Left ventricle myocardium inferior (tissue), 1 donor: ENCODE data around the gene CD38. TPM values are rescaled to one million over a fixed set of nuclear protein-coding genes. Genes with fewer than 3 reads are reported as not detected.

Experiments used
- DNase-seq: peaks from one replicate; pipeline ENCODE4 v3.0.0-alpha.2; 2020
- H3K27ac ChIP-seq: fragments of 200-600 bp; replicated peaks from 2 replicates; pipeline ENCODE4 v1.8.0; 2021
- H3K27me3 ChIP-seq: fragments of 200-600 bp; 2 replicates; pipeline ENCODE4 v1.8.0; 2021; ENCODE audit warnings: low read depth
- H3K36me3 ChIP-seq: fragments of 200-600 bp; 2 replicates; pipeline ENCODE4 v1.8.0; 2021
- H3K4me1 ChIP-seq: fragments of 200-600 bp; 2 replicates; pipeline ENCODE4 v1.8.0; 2021
- H3K4me3 ChIP-seq: fragments of 200-600 bp; 2 replicates; pipeline ENCODE4 v1.8.0; 2021; ENCODE audit warnings: mild to moderate bottlenecking, moderate library complexity
- H3K9me3 ChIP-seq: fragments of 200-600 bp; replicated peaks from 2 replicates; pipeline ENCODE4 v1.8.0; 2021
- intact Hi-C: fragments of 100-400 bp; cut with micrococcal nuclease; formaldehyde crosslinking; loops from one replicate; pipeline ENCODE4 v1.11.0; 2022
- total RNA-seq: library from RNA; stranded (reverse); fragmentation: NEBNext Ultra II Directional; extraction: Animal tissue kit (Norgen Biotek cat#: 25700); gene quantifications from one replicate; pipeline ENCODE4 v1.2.1, GENCODE V29; 2021
- TF ChIP-seq, protein P1 (sequence below): fragments of 200-600 bp; IDR thresholded peaks from 2 replicates; pipeline ENCODE4 v1.8.0; 2021; ENCODE audit warnings: antibody characterized with exemption, mild to moderate bottlenecking, borderline replicate concordance
- donor health status: DM: no; HTN: yes; CAD: no; lungs with severe emphysema.

The CD38 gene
- total RNA-seq, 1 donor from 2014 or later: 1.5 TPM

DNA sequence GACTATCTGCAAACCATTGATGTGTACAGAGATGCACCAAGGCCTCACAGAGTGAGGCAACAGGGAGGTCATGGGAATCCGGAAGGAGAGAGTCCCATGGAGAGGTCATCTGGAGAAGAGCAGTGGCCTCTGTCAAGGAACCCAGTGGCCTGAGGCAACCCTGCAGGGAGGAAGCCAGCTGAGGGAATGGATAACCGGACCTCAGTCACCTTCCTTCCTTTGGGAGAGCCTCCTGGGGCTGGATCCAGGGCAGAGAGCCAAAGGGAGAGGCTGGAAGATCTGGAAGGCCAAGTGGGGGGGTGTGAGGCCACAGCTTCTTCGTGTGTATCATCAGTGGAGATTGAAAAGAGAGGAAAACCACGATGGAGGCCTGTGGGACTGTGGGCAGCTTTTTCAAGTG is 24.3 kb upstream of the CD38 start:
- TF ChIP-seq, protein P1, sequence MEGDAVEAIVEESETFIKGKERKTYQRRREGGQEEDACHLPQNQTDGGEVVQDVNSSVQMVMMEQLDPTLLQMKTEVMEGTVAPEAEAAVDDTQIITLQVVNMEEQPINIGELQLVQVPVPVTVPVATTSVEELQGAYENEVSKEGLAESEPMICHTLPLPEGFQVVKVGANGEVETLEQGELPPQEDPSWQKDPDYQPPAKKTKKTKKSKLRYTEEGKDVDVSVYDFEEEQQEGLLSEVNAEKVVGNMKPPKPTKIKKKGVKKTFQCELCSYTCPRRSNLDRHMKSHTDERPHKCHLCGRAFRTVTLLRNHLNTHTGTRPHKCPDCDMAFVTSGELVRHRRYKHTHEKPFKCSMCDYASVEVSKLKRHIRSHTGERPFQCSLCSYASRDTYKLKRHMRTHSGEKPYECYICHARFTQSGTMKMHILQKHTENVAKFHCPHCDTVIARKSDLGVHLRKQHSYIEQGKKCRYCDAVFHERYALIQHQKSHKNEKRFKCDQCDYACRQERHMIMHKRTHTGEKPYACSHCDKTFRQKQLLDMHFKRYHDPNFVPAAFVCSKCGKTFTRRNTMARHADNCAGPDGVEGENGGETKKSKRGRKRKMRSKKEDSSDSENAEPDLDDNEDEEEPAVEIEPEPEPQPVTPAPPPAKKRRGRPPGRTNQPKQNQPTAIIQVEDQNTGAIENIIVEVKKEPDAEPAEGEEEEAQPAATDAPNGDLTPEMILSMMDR: no peak
- peak overlapping the region; percentile 83 for H3K27ac ChIP-seq
- H3K4me1 ChIP-seq: peaks cover 21% of the 10 kb centered on the region
- no peak overlapping the region for H3K4me3 ChIP-seq
- H3K9me3 ChIP-seq: no peaks in the 10 kb centered on the region
- H3K27me3 ChIP-seq: no peaks in the 10 kb centered on the region
- peak; percentile 76 for DNase-seq
- intact Hi-C loops: no loop called here
- H3K36me3 ChIP-seq: no peaks in the 10 kb centered on the region

DNA sequence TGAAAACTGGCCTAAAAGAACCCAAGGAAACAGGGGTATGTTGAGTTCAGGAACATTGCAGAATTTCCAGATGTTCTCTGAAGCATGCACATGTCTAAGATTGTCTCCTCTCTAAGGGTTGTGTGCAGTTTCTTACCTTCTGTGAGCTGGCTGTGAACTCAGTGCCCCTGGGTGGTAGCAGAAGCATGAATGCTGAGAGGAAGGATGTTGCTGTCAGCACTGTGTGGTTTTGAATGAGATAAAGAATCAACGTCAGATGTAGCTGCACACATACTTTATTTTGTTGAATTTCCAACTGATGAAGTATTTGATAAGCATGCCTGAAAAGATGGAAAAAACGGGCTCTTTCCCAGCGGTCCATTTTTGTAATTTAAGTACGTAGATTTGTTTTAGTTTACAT is 23.8 kb upstream of the CD38 start:
- no peak for DNase-seq

DNA sequence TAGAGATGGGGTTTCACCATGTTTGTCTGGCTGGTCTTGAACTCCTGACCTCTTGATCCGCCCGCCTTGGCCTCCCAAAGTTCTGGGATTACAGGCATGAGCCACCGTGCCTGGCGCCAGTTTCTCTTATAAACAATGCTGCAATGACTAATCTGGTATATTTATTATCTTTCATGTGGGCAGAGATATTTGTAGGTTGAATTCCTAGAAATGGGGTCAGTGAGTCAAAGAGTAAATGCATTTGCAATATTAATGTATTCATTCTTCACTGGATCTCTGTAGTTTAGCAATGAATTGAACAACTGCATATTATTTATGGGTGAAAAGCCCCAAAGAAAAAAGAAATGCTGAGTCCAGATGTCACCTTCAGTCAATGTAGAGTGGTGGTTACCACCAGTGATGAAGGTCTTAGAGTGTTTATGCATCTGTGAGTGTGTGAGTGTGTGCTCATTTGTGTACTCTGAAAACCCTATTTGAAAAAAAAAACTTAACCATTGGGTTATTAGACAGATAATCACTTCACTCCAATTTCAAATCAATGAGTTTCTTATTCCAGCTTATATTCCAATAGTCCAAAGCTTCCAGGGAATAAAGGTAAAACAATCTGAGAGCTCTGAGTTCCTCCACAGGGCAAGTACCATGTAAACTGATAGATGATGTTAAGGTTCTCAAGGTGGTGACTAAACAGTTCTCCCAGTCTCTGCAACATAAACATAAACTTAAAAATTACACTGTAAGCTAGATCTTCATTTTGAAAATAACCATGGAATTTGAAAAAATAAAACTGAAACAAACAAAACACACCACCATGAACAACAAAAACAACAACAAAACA is 22.6 kb upstream of the CD38 start:
- intact Hi-C loops: no loop called here
- no peaks in the 10 kb centered on the region for H3K9me3 ChIP-seq
- H3K27me3 ChIP-seq: no peaks in the 10 kb centered on the region
- H3K4me3 ChIP-seq: no peak overlapping the region
- TF ChIP-seq, protein P1: no peak
- H3K27ac ChIP-seq: peak overlapping the region; percentile 83
- DNase-seq: no peak
- H3K36me3 ChIP-seq: no peaks in the 10 kb centered on the region
- peaks cover 21% of the 10 kb centered on the region for H3K4me1 ChIP-seq

More for the DNA sequence above, 23.8 kb upstream of the CD38 start:
- Histone ChIP-seq H3K4me1 (peaks cover 21% of the 10 kb centered on the region), H3K9me3 (no peaks in the 10 kb centered on the region), H3K27me3 (no peaks in the 10 kb centered on the region), H3K4me3 (no peak overlapping the region), H3K36me3 (no peaks in the 10 kb centered on the region), H3K27ac (peak overlapping the region; percentile 83)
- intact Hi-C loops: no loop called here
- TF ChIP-seq, protein P1: no peak

DNA sequence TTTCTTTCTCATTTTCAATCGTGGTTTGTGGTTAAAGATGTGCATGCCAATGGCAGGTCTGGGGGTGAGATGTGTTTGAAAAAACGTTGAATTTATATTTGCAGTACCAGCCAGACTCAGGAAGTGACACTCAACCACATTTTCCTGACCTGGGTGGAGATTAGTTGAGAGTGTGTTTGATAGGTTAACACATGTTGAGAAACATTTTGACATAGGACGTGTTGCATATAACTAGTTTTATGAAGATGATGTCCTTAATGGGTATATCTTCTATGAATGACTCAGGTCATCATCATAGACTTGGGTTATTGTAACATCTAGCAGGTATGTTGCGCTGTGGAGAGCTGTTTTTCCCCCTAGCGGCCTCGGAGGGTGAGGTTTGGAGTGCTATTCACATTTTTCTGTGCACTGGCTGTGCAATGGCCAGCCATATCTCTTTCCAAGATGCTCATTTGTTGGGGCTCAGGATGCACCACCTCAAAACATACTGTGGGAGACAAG is 21.7 kb upstream of the CD38 start:
- Histone ChIP-seq H3K9me3 (no peaks in the 10 kb centered on the region), H3K27me3 (no peaks in the 10 kb centered on the region), H3K36me3 (no peaks in the 10 kb centered on the region), H3K4me3 (no peak overlapping the region), H3K4me1 (peaks cover 21% of the 10 kb centered on the region), H3K27ac (no peak overlapping the region)
- TF ChIP-seq, protein P1: no peak
- DNase-seq: no peak
- intact Hi-C loops: no loop called here

DNA sequence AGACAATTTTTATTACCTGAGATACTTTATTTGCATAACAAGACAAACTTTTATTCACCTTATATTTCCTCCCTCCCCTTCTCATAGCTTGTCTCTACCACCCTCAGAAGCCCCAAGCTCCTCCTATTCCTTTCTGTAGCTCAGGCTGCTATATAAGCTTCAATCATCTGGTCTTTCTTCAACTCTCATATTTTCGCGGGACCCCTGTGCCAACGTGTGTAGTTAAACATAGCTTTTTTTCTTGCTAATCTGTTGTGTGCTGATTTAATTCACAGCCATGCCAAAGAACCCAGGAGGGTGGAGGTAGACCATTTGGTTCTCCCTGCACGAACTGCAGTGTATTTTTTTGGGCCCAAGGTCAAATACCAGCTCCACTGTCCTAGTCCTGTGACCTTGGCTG is 21.1 kb upstream of the CD38 start:
- H3K9me3 ChIP-seq: no peaks in the 10 kb centered on the region
- TF ChIP-seq, protein P1: no peak
- no peak overlapping the region for H3K4me3 ChIP-seq
- H3K27me3 ChIP-seq: no peaks in the 10 kb centered on the region
- H3K36me3 ChIP-seq: no peaks in the 10 kb centered on the region
- intact Hi-C loops: no loop called here
- peaks cover 21% of the 10 kb centered on the region for H3K4me1 ChIP-seq
- DNase-seq: no peak
- no peak overlapping the region for H3K27ac ChIP-seq
